T-cell (primary cell): Measurements from ENCODE around the gene DFFA. TPM values are rescaled to one million over a fixed set of nuclear protein-coding genes. Genes with fewer than 3 reads are reported as not detected.

Source experiments
- ATAC-seq, 4 experiments: fragments of 200-7000 bp in 3 of 4; fragments of 150-1000 bp in 1 of 4; cut with Tn5 transposase; replicated peaks in 1 of 4; 1 replicate in 3 of 4; 2 replicates in 1 of 4; pipeline ENCODE4 v1.10.0; 2021; ENCODE audit warnings: moderate library complexity in 3 of 4, mild to moderate bottlenecking in 2 of 4, moderate number of reproducible peaks in 1 of 4
- CTCF ChIA-PET, 2 donors: fragments of 300-600 bp; sonication (Branson Sonifier 250); formaldehyde crosslinking; loops; one replicate each; lab custom pipeline; 2022; ENCODE audit warnings: antibody characterized with exemption in 2 of 2; lab: Charles Lee
- POLR2A ChIA-PET, 2 donors: fragments of 300-600 bp; sonication (Branson Sonifier 250); formaldehyde crosslinking; loops; one replicate each; lab custom pipeline; 2022; ENCODE audit warnings: antibody characterized with exemption in 2 of 2; lab: Charles Lee
- DNase-seq, 35 experiments: peaks; one replicate each; pipeline versions ENCODE4 v3.0.0 to v3.0.0-alpha.2; 2013 to 2023
- H3K27ac ChIP-seq: one replicate; pipeline ENCODE4 v1.5.1; 2013; ENCODE audit warnings: low read length
- H3K27me3 ChIP-seq, 2 experiments: replicated peaks in 1 of 2; 1 replicate in 1 of 2; 2 replicates in 1 of 2; pipeline versions ENCODE4 v1.6.1 to v1.7.0; 2013; ENCODE audit warnings: low read length in 1 of 2, mixed read lengths in 1 of 2; ENCODE audit not compliant: control insufficient read depth in 2 of 2, insufficient read depth in 2 of 2; ENCODE audit errors: extremely low read depth in 1 of 2
- H3K36me3 ChIP-seq, 2 donors: 1 replicate in 1 of 2; 2 replicates in 1 of 2; pipeline versions ENCODE4 v1.6.1 to v1.7.0; 2013; ENCODE audit warnings: low read length in 1 of 2; ENCODE audit not compliant: control insufficient read depth in 2 of 2, insufficient read depth in 1 of 2; ENCODE audit errors: extremely low read depth in 1 of 2
- H3K4me1 ChIP-seq, 2 experiments: 1 replicate in 1 of 2; 2 replicates in 1 of 2; pipeline versions ENCODE4 v1.6.1 to v1.7.0; 2013; ENCODE audit warnings: low read length in 2 of 2, mixed read lengths in 1 of 2; ENCODE audit not compliant: insufficient read depth in 2 of 2, control insufficient read depth in 1 of 2; ENCODE audit errors: extremely low read depth in 1 of 2
- H3K4me3 ChIP-seq, 2 donors: 1 replicate in 1 of 2; 2 replicates in 1 of 2; pipeline versions ENCODE4 v1.5.1 to v1.7.0; 2013; ENCODE audit warnings: mild to moderate bottlenecking in 2 of 2, low read length in 1 of 2, moderate library complexity in 1 of 2; ENCODE audit not compliant: control insufficient read depth in 1 of 2; ENCODE audit errors: extremely low read depth in 1 of 2
- H3K9me3 ChIP-seq: 2 replicates; pipeline ENCODE4 v1.7.0; 2013
- H3K27ac Mint-ChIP-seq, 2 donors: one replicate each; pipeline ENCODE4 v1.8.0; 2020 to 2021; ENCODE audit warnings: mild to moderate bottlenecking in 2 of 2, mixed read lengths in 2 of 2
- H3K27me3 Mint-ChIP-seq, 2 donors: one replicate each; pipeline ENCODE4 v1.8.0; 2021 to 2022; ENCODE audit warnings: mixed read lengths in 2 of 2
- H3K36me3 Mint-ChIP-seq: one replicate; pipeline ENCODE4 v1.8.0; 2021; ENCODE audit warnings: mixed read lengths
- H3K4me1 Mint-ChIP-seq, 3 donors: one replicate each; pipeline ENCODE4 v1.8.0; 2020 to 2022; ENCODE audit warnings: mixed read lengths in 3 of 3, mild to moderate bottlenecking in 1 of 3
- H3K4me3 Mint-ChIP-seq, 3 donors: one replicate each; pipeline ENCODE4 v1.8.0; 2020 to 2022; ENCODE audit warnings: mild to moderate bottlenecking in 3 of 3, mixed read lengths in 3 of 3, moderate library complexity in 3 of 3
- H3K9me3 Mint-ChIP-seq, 3 donors: one replicate each; pipeline ENCODE4 v1.8.0; 2020 to 2022; ENCODE audit warnings: mixed read lengths in 3 of 3
- WGBS: methylation state at CpG from one replicate; pipeline ENCODE4 v1.1.5; 2013; ENCODE audit warnings: missing lambda C conversion rate; ENCODE audit not compliant: insufficient coverage; 5-methylcytosine and 5-hydroxymethylcytosine counted together
- total RNA-seq, 35 experiments: library from RNA in 6 of 35; stranded (reverse) in 6 of 35; fragments of 120-200 nt in 1 of 35; gene quantifications; one replicate each; pipeline versions ENCODE4 v1.2.1 to v1.2.4 and lab custom pipeline; 2013 to 2026

The DFFA gene
- total RNA-seq, 5 donors from 2014 or later (not counting 1 experiment from before 2014, with no cell fraction given): 19.3 to 32.9 (median 26.0) TPM

GRCh38 chr1:10433790-10434189, 38.5 kb downstream of the DFFA start:
- H3K9me3 Mint-ChIP-seq: no peaks in the 10 kb centered on the region
- peaks cover 16 to 20% (median 20%) of the 10 kb centered on the region in 3 donors for H3K4me1 Mint-ChIP-seq

DNA sequence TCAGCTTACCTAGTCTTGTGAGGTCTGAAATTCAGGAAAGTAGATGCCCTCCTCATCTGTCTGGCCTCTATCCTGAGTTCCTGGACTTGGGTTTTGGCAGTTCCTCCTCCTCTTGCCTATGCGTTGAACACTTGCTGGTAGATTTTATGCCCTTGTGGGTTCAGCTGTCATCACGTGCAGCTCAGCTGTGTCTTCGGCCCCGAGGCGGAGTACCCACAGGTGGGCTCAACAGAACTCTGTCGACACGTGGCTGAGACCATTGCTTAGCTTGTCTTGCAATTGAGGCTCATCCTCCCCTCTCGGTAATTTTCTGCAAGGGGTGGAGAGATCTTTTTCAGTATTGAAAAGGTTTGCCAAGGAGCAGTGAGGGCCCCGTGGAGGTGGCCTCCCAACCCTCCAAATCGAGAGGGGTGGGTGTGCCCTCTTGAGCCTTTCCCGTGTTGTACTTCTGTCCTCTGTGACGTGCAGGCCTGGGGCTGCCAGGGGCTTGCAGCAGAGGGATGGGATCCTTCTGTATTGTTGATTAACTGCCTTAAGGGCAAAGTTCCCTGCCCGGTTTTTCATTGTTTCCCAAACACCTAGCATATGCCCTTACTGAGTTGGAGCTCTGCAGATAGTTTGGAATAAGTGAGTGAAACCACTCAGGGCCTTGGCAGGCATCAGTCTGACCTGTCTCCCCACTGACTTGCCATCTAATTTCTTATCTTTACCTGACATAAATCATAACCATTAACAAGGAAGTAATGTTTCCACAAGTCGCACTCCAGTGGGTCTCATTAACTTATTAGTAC, 39.2 kb downstream of the DFFA start:
- H3K4me1 Mint-ChIP-seq: peaks cover 16 to 22% (median 20%) of the 10 kb centered on the region in 3 donors
- H3K27ac ChIP-seq: no peak overlapping the region
- POLR2A ChIA-PET: no interaction called here

More at GRCh38 chr1:10433790-10434189, 38.5 kb downstream of the DFFA start:
- CTCF ChIA-PET: interaction anchor here in 1 of 2 donors (0.6 kb wide), 1 partner anchor 87 kb away, joined by 3 read pairs; no protein-coding TSS in a partner anchor
- no peaks in the 10 kb centered on the region for H3K27me3 Mint-ChIP-seq
- H3K27me3 ChIP-seq: no peaks in the 10 kb centered on the region
- DNase-seq (no peak), ATAC-seq (no peak)
- H3K36me3 ChIP-seq: no peaks in the 10 kb centered on the region
- H3K9me3 ChIP-seq: no peaks in the 10 kb centered on the region
- no peaks in the 10 kb centered on the region for H3K36me3 Mint-ChIP-seq
- peaks cover 7 to 17% of the 10 kb centered on the region in 2 experiments for H3K4me1 ChIP-seq
- WGBS: 89% methylated on average over 6 of the region's 11 CpGs
- H3K4me3 Mint-ChIP-seq: no peak overlapping the region
- H3K4me3 ChIP-seq: no peak overlapping the region
- POLR2A ChIA-PET: no interaction called here
- no peak overlapping the region for H3K27ac ChIP-seq
- no peak overlapping the region for H3K27ac Mint-ChIP-seq

DNA sequence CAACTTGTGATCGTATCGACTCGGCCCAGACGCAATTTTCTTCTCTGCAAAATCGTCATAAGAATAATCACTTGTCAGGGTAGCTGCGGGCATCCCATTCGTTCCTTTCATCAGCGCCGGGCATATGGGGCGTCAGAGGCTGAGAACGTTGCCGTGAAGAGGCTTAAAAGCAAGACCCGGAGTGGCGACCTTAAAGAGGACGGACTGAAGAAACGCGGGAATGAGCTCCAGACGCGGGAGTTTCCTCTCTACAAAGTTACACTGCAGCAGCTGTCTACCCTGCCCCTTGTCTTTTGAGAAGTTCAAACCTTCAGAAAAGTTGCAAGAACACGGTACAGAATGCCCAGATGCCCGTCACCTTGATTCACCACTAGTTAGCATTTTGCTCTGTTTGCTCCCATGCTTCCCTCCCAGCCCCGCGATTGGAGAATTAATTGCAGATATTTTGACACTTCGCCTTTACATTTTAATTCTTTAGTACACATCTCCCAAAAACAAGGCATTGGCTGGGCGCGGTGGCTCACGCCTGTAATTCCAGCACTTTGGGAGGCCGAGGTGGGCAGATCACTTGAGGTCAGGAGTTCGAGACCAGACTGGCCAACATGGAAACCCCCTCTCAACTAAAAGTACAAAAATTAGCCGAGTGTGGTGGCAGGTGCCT, 41.1 kb downstream of the DFFA start:
- DNase-seq: peak in 5 of 35 experiments; percentile 2 to 14 (median 9)
- peak overlapping the region; percentile 71 to 88 for H3K27ac Mint-ChIP-seq

More for the DNA sequence above, 39.2 kb downstream of the DFFA start:
- Histone ChIP-seq H3K27me3 (no peaks in the 10 kb centered on the region), H3K36me3 (no peaks in the 10 kb centered on the region), H3K4me1 (peaks cover 7 to 21% of the 10 kb centered on the region in 2 experiments), H3K9me3 (no peaks in the 10 kb centered on the region), H3K4me3 (no peak overlapping the region)
- H3K27me3 Mint-ChIP-seq: no peaks in the 10 kb centered on the region
- H3K36me3 Mint-ChIP-seq: no peaks in the 10 kb centered on the region
- H3K4me3 Mint-ChIP-seq: peak overlapping the region in 1 of 3 donors; percentile 24
- DNase-seq: no peak
- CTCF ChIA-PET: interaction anchor here in 1 of 2 donors (0.6 kb wide), 1 partner anchor 87 kb away, joined by 3 read pairs; no protein-coding TSS in a partner anchor
- WGBS: 85% methylated on average over 10 of the region's 14 CpGs
- no peaks in the 10 kb centered on the region for H3K9me3 Mint-ChIP-seq
- no peak for ATAC-seq
- H3K27ac Mint-ChIP-seq: no peak overlapping the region

GRCh38 chr1:10430216-10431069, 41.9 kb downstream of the DFFA start, which contains the start of gene CENPS:
Gene CENPS (plus strand): TSS chr1:10430433. CDS start chr1:10430518, 85 bp downstream.
- peaks cover 7 to 24% of the 10 kb centered on the region in 2 experiments for H3K4me1 ChIP-seq
- peak; percentile 86 to 88 (median 87) for ATAC-seq
- ChIA-PET CTCF (interaction anchor here (0.6 to 3.2 kb wide), 12 partner anchors 8 to 876 kb away, joined by 3 to 25 read pairs (median 4); partner anchors contain the start of genes KIF1B (in 1 of the 2) and PEX14 (in 1 of the 2)), POLR2A (interaction anchor here in 1 of 2 donors (1.0 kb wide), 1 partner anchor 82 kb away, joined by 4 read pairs; no protein-coding TSS in a partner anchor)
- peak; percentile 67 to 95 (median 83) for DNase-seq
- H3K9me3 Mint-ChIP-seq: no peaks in the 10 kb centered on the region
- peaks cover 16 to 24% (median 23%) of the 10 kb centered on the region in 3 donors for H3K4me1 Mint-ChIP-seq
- no peaks in the 10 kb centered on the region for H3K27me3 Mint-ChIP-seq
- no peaks in the 10 kb centered on the region for H3K9me3 ChIP-seq
- H3K27ac Mint-ChIP-seq: peak within 1 kb of the TSS; percentile 86 to 88
- H3K4me3 Mint-ChIP-seq: peak within 1 kb of the TSS; percentile 84 to 91 (median 85)
- no peaks in the 10 kb centered on the region for H3K27me3 ChIP-seq
- peak within 1 kb of the TSS; percentile 73 for H3K27ac ChIP-seq
- under 1% methylated on average over 95 of the region's 95 CpGs for WGBS
- H3K36me3 Mint-ChIP-seq: no peaks in the 10 kb centered on the region
- peak within 1 kb of the TSS; percentile 74 to 89 for H3K4me3 ChIP-seq
- H3K36me3 ChIP-seq: no peaks in the 10 kb centered on the region

More for the DNA sequence above, 41.1 kb downstream of the DFFA start:
- Histone ChIP-seq H3K27me3 (no peaks in the 10 kb centered on the region), H3K4me1 (peaks cover 7 to 24% of the 10 kb centered on the region in 2 experiments), H3K27ac (peak overlapping the region; percentile 73), H3K4me3 (peak overlapping the region; percentile 74 to 89), H3K9me3 (no peaks in the 10 kb centered on the region), H3K36me3 (no peaks in the 10 kb centered on the region)
- Mint-ChIP-seq H3K4me3 (peak overlapping the region; percentile 84 to 91 (median 85)), H3K4me1 (peaks cover 16 to 24% (median 23%) of the 10 kb centered on the region in 3 donors), H3K9me3 (no peaks in the 10 kb centered on the region), H3K36me3 (no peaks in the 10 kb centered on the region), H3K27me3 (no peaks in the 10 kb centered on the region)
- ChIA-PET CTCF (interaction anchor here in 1 of 2 donors (0.6 to 3.2 kb wide), 5 partner anchors 39 to 877 kb away, joined by 3 to 25 read pairs (median 4); partner anchors contain the start of gene KIF1B), POLR2A (interaction anchor here in 1 of 2 donors (1.0 kb wide), 1 partner anchor 81 kb away, joined by 4 read pairs; no protein-coding TSS in a partner anchor)
- 12% methylated on average over 23 of the region's 30 CpGs for whole genome bisulfite sequencing
- ATAC-seq: peak in 1 of 4 experiments; percentile 1

- H3K27me3 ChIP-seq: no peaks in the 10 kb centered on the region
- no peaks in the 10 kb centered on the region for H3K36me3 ChIP-seq
- peak overlapping the region; percentile 74 to 89 for H3K4me3 ChIP-seq
- POLR2A ChIA-PET: interaction anchor here in 1 of 2 donors (0.8 kb wide), 1 partner anchor 714 kb away, joined by 3 read pairs; no protein-coding TSS in a partner anchor
- Mint-ChIP-seq H3K36me3 (no peaks in the 10 kb centered on the region), H3K4me3 (peak overlapping the region; percentile 84 to 91 (median 85)), H3K27ac (peak overlapping the region; percentile 86 to 88), H3K27me3 (no peaks in the 10 kb centered on the region), H3K9me3 (no peaks in the 10 kb centered on the region), H3K4me1 (peaks cover 16 to 24% (median 23%) of the 10 kb centered on the region in 3 donors)
- H3K9me3 ChIP-seq: no peaks in the 10 kb centered on the region
- peak in 16 of 35 experiments; percentile 2 to 40 (median 12) for DNase-seq
- 12% methylated on average over 11 of the region's 16 CpGs for WGBS
- H3K27ac ChIP-seq: peak overlapping the region; percentile 25
- peak in 3 of 4 experiments; percentile 1 to 4 (median 1) for ATAC-seq
- CTCF ChIA-PET: interaction anchor here (0.6 to 3.2 kb wide), 11 partner anchors 8 to 1216 kb away, joined by 3 to 25 read pairs (median 4); partner anchors contain the start of genes KIF1B (in 1 of the 2) and PEX14 (in 1 of the 2)
- peaks cover 7 to 24% of the 10 kb centered on the region in 2 experiments for H3K4me1 ChIP-seq
Observed at GRCh38 chr1:10429868-10430215, 42.5 kb downstream of the DFFA start.
